Trophoblast cell (in vitro differentiated cells and primary cell): ENCODE measurements around the gene PPP1R12A. TPM values are rescaled to one million over a fixed set of nuclear protein-coding genes. Genes with fewer than 3 reads are reported as not detected.
A peak's percentile ranks its signal among the peaks of the same experiment; 100 is the strongest.

ENCODE experiments used
- DNase-seq, 2 donors: peaks; one replicate each; pipeline ENCODE4 v3.0.0-alpha.2; 2016
- H2AFZ ChIP-seq: 2 replicates; pipeline ENCODE4 v1.6.1; 2013; ENCODE audit warnings: low read length, moderate library complexity, mild to moderate bottlenecking; ENCODE audit not compliant: insufficient read depth, poor library complexity
- H2AK5ac ChIP-seq: 2 replicates; pipeline ENCODE4 v1.6.1; 2013; ENCODE audit warnings: mild to moderate bottlenecking, low read length
- H2BK120ac ChIP-seq: 2 replicates; pipeline ENCODE4 v1.6.1; 2013; ENCODE audit warnings: low read length, mild to moderate bottlenecking, moderate library complexity; ENCODE audit not compliant: insufficient read depth, poor library complexity
- H2BK12ac ChIP-seq: 2 replicates; pipeline ENCODE4 v1.6.1; 2013; ENCODE audit warnings: mild to moderate bottlenecking, low read length, moderate library complexity
- H2BK5ac ChIP-seq: 2 replicates; pipeline ENCODE4 v1.6.1; 2013; ENCODE audit warnings: low read length, low read depth, moderate library complexity, mild to moderate bottlenecking; ENCODE audit not compliant: poor library complexity
- H3K14ac ChIP-seq: 2 replicates; pipeline ENCODE4 v1.6.1; 2013; ENCODE audit warnings: mild to moderate bottlenecking, low read length
- H3K18ac ChIP-seq: 2 replicates; pipeline ENCODE4 v1.6.1; 2013; ENCODE audit warnings: mild to moderate bottlenecking, low read length
- H3K23ac ChIP-seq: 2 replicates; pipeline ENCODE4 v1.6.1; 2013; ENCODE audit warnings: low read length
- H3K27ac ChIP-seq: 2 replicates; pipeline ENCODE4 v1.5.1; 2013; ENCODE audit warnings: low read depth, mild to moderate bottlenecking, inconsistent platforms, low read length, moderate library complexity
- H3K27me3 ChIP-seq: 2 replicates; pipeline ENCODE4 v1.6.1; 2013; ENCODE audit warnings: inconsistent platforms, mild to moderate bottlenecking, low read length, moderate library complexity; ENCODE audit not compliant: insufficient read depth
- H3K36me3 ChIP-seq, 2 experiments: 1 replicate in 1 of 2; 2 replicates in 1 of 2; pipeline ENCODE4 v1.6.1; 2013; ENCODE audit warnings: low read length in 2 of 2, mild to moderate bottlenecking in 2 of 2, moderate library complexity in 1 of 2; ENCODE audit not compliant: insufficient read depth in 2 of 2, control insufficient read depth in 1 of 2
- H3K4ac ChIP-seq: 2 replicates; pipeline ENCODE4 v1.6.1; 2013; ENCODE audit warnings: low read depth, mild to moderate bottlenecking, low read length, moderate library complexity
- H3K4me1 ChIP-seq, 2 experiments: 1 replicate in 1 of 2; 2 replicates in 1 of 2; pipeline ENCODE4 v1.6.1; 2013; ENCODE audit warnings: low read length in 2 of 2, mild to moderate bottlenecking in 2 of 2, moderate library complexity in 1 of 2; ENCODE audit not compliant: insufficient read depth in 2 of 2, control insufficient read depth in 1 of 2
- H3K4me2 ChIP-seq: 2 replicates; pipeline ENCODE4 v1.6.1; 2013; ENCODE audit warnings: inconsistent platforms, mild to moderate bottlenecking, low read length, moderate library complexity
- H3K4me3 ChIP-seq: 2 replicates; pipeline ENCODE4 v1.5.1; 2013; ENCODE audit warnings: mild to moderate bottlenecking, low read depth, low read length, inconsistent platforms
- H3K79me1 ChIP-seq: one replicate; pipeline ENCODE4 v1.6.1; 2013; ENCODE audit warnings: low read length
- H3K79me2 ChIP-seq: 2 replicates; pipeline ENCODE4 v1.6.1; 2013; ENCODE audit warnings: low read length, mild to moderate bottlenecking; ENCODE audit not compliant: control insufficient read depth, insufficient read depth, poor library complexity
- H3K9ac ChIP-seq: 2 replicates; pipeline ENCODE4 v1.6.1; 2013; ENCODE audit warnings: mild to moderate bottlenecking, low read length
- H3K9me3 ChIP-seq: 2 replicates; pipeline ENCODE4 v1.6.1; 2013; ENCODE audit warnings: low read depth, mild to moderate bottlenecking, control low read depth, inconsistent platforms, low read length; ENCODE audit not compliant: insufficient read depth
- H4K12ac ChIP-seq: 2 replicates; pipeline ENCODE4 v1.6.1; 2013; ENCODE audit warnings: low read depth, mild to moderate bottlenecking, low read length, moderate library complexity
- H4K8ac ChIP-seq: 2 replicates; pipeline ENCODE4 v1.6.1; 2013; ENCODE audit warnings: low read depth, mild to moderate bottlenecking, low read length, moderate library complexity
- H4K91ac ChIP-seq: one replicate; pipeline ENCODE4 v1.6.1; 2013; ENCODE audit warnings: low read depth, mild to moderate bottlenecking, low read length, moderate library complexity
- WGBS: extraction: QIAGEN DNeasy Blood & Tissue Kit; methylation state at CpG from one replicate; pipeline ENCODE4 v1.1.7; 2013; ENCODE audit warnings: missing lambda C conversion rate; ENCODE audit not compliant: insufficient read length, insufficient coverage; ENCODE audit errors: extremely low coverage; 5-methylcytosine and 5-hydroxymethylcytosine counted together
- polyA plus RNA-seq: library from polyadenylated mRNA; stranded (reverse); fragments of 200-250 nt; gene quantifications from 2 replicates; pipeline ENCODE4 v1.2.3, GENCODE V29; 2013

Gene PPP1R12A
- 142 and 152 TPM in 2 replicates for polyA plus RNA-seq

GRCh38 chr12:79935021-79935623, at the start of gene PPP1R12A:
Gene PPP1R12A (minus strand): TSS chr12:79935097. CDS start chr12:79934931, 166 bp downstream.
- H3K27ac ChIP-seq = peak within 1 kb of the TSS; percentile 98
- H2BK5ac ChIP-seq = peak within 1 kb of the TSS; percentile 85
- peak within 1 kb of the TSS; percentile 87 for H2AFZ ChIP-seq
- H3K23ac ChIP-seq = peak within 1 kb of the TSS; percentile 99
- WGBS = no CpG with 5 or more reads among the region's 44 CpGs
- H3K4me1 ChIP-seq = no peaks in the 10 kb centered on the region
- H4K91ac ChIP-seq = peak within 1 kb of the TSS; percentile 92
- no peaks in the 10 kb centered on the region for H3K27me3 ChIP-seq
- H3K4ac ChIP-seq = peak within 1 kb of the TSS; percentile 76
- peak within 1 kb of the TSS; percentile 89 for H3K18ac ChIP-seq
- H2BK120ac ChIP-seq = peak within 1 kb of the TSS; percentile 70
- H3K14ac ChIP-seq = peak within 1 kb of the TSS; percentile 91
- H2AK5ac ChIP-seq = peak within 1 kb of the TSS; percentile 11
- H3K9me3 ChIP-seq = no peaks in the 10 kb centered on the region
- peak; percentile 95 to 99 for DNase-seq
- H4K8ac ChIP-seq = peak within 1 kb of the TSS; percentile 89
- H3K4me3 ChIP-seq = peak within 1 kb of the TSS; percentile 100
- H3K36me3 ChIP-seq = no peaks in the 10 kb centered on the region
- H2BK12ac ChIP-seq = no peak within 1 kb of the TSS
- H4K12ac ChIP-seq = peak within 1 kb of the TSS; percentile 90
- peaks cover 7% of the 10 kb centered on the region for H3K79me2 ChIP-seq
- peak within 1 kb of the TSS; percentile 100 for H3K9ac ChIP-seq
- peaks cover 12% of the 10 kb centered on the region for H3K79me1 ChIP-seq
- H3K4me2 ChIP-seq = peak within 1 kb of the TSS; percentile 92

- DNase-seq = no peak
- WGBS = no CpG with 5 or more reads among the region's 6 CpGs
- Histone ChIP-seq H2BK12ac (no peak overlapping the region), H4K8ac (no peak overlapping the region), H4K12ac (no peak overlapping the region), H3K18ac (no peak overlapping the region), H2AFZ (no peak overlapping the region), H4K91ac (no peak overlapping the region), H2BK5ac (no peak overlapping the region), H3K4me1 (peaks cover 3 to 5% of the 10 kb centered on the region in 2 experiments), H3K23ac (no peak overlapping the region), H3K4me3 (no peak overlapping the region), H3K9ac (no peak overlapping the region), H3K27me3 (no peaks in the 10 kb centered on the region), H3K79me1 (no peaks in the 10 kb centered on the region), H3K79me2 (no peaks in the 10 kb centered on the region), H2BK120ac (no peak overlapping the region), H2AK5ac (no peak overlapping the region), H3K36me3 (no peaks in the 10 kb centered on the region), H3K9me3 (no peaks in the 10 kb centered on the region), H3K14ac (no peak overlapping the region), H3K4ac (no peak overlapping the region), H3K4me2 (no peak overlapping the region), H3K27ac (no peak overlapping the region)
Measured at GRCh38 chr12:79983986-79984620, 49.2 kb upstream of the PPP1R12A start.

- Histone ChIP-seq H4K12ac (no peak overlapping the region), H3K4ac (peak overlapping the region; percentile 22), H2BK5ac (peak overlapping the region; percentile 44), H3K36me3 (no peaks in the 10 kb centered on the region), H2AFZ (no peak overlapping the region), H3K79me1 (no peaks in the 10 kb centered on the region), H3K27me3 (no peaks in the 10 kb centered on the region), H3K18ac (no peak overlapping the region), H2AK5ac (no peak overlapping the region), H3K4me1 (peaks cover 3 to 5% of the 10 kb centered on the region in 2 experiments), H3K4me2 (no peak overlapping the region), H3K79me2 (no peaks in the 10 kb centered on the region), H3K9me3 (no peaks in the 10 kb centered on the region), H3K4me3 (no peak overlapping the region), H3K9ac (no peak overlapping the region), H2BK120ac (no peak overlapping the region), H4K8ac (no peak overlapping the region), H3K27ac (no peak overlapping the region), H2BK12ac (peak overlapping the region; percentile 53), H3K14ac (no peak overlapping the region), H3K23ac (no peak overlapping the region), H4K91ac (no peak overlapping the region)
- no peak for DNase-seq
- WGBS = no CpG with 5 or more reads among the region's 2 CpGs
Measured at GRCh38 chr12:79983492-79983891, 48.6 kb upstream of the PPP1R12A start.

- Histone ChIP-seq H3K36me3 (no peaks in the 10 kb centered on the region), H4K8ac (no peak overlapping the region), H3K4me2 (no peak overlapping the region), H3K27me3 (no peaks in the 10 kb centered on the region), H3K18ac (no peak overlapping the region), H3K79me1 (no peaks in the 10 kb centered on the region), H3K4me1 (peaks cover 3 to 5% of the 10 kb centered on the region in 2 experiments), H3K4me3 (no peak overlapping the region), H4K12ac (no peak overlapping the region), H3K4ac (no peak overlapping the region), H3K14ac (no peak overlapping the region), H4K91ac (no peak overlapping the region), H3K27ac (no peak overlapping the region), H3K9me3 (no peaks in the 10 kb centered on the region), H3K9ac (no peak overlapping the region), H3K23ac (no peak overlapping the region), H2BK120ac (no peak overlapping the region), H3K79me2 (no peaks in the 10 kb centered on the region), H2BK12ac (no peak overlapping the region), H2AK5ac (no peak overlapping the region), H2AFZ (no peak overlapping the region), H2BK5ac (no peak overlapping the region)
- WGBS = no CpG with 5 or more reads among the region's 5 CpGs
- no peak for DNase-seq
Measured at GRCh38 chr12:79982086-79983062, 47.5 kb upstream of the PPP1R12A start.
